Ishikawa (cell line): ENCODE data around the gene RTN4RL1.

Experiments used
- CEBPB ChIP-seq: IDR thresholded peaks from 2 replicates; pipeline ENCODE4 v1.6.1; 2012
- CREB1 ChIP-seq: IDR thresholded peaks from 2 replicates; pipeline ENCODE4 v1.6.1; 2012; ENCODE audit warnings: low read depth
- EGR1 ChIP-seq: IDR thresholded peaks from 2 replicates; pipeline ENCODE4 v1.6.1; 2012
- EP300 ChIP-seq: IDR thresholded peaks from 2 replicates; pipeline ENCODE4 v1.6.1; 2012; ENCODE audit warnings: borderline replicate concordance
- FOXM1 ChIP-seq: IDR thresholded peaks from 2 replicates; pipeline ENCODE4 v1.6.1; 2012; ENCODE audit warnings: low read depth, borderline replicate concordance
- NFIC ChIP-seq: IDR thresholded peaks from 2 replicates; pipeline ENCODE4 v1.6.1; 2012
- RAD21 ChIP-seq: IDR thresholded peaks from 2 replicates; pipeline ENCODE4 v1.6.1; 2012; ENCODE audit warnings: low read depth
- TAF1 ChIP-seq: IDR thresholded peaks from 2 replicates; pipeline ENCODE4 v1.6.1; 2012; ENCODE audit warnings: low read depth, mild to moderate bottlenecking
- TCF12 ChIP-seq: IDR thresholded peaks from 2 replicates; pipeline ENCODE4 v1.6.1; 2012; ENCODE audit warnings: low read depth
- TEAD4 ChIP-seq: IDR thresholded peaks from 2 replicates; pipeline ENCODE4 v1.6.1; 2012
- YY1 ChIP-seq: IDR thresholded peaks from 2 replicates; pipeline ENCODE4 v1.6.1; 2012; ENCODE audit warnings: low read depth
- ZBTB7A ChIP-seq: IDR thresholded peaks from 2 replicates; pipeline ENCODE4 v1.6.1; 2012; ENCODE audit warnings: low read depth
- TF ChIP-seq, protein P1 (sequence below): IDR thresholded peaks from 2 replicates; pipeline ENCODE4 v1.6.1; 2012
- TF ChIP-seq, protein P2 (sequence below): IDR thresholded peaks from 2 replicates; pipeline ENCODE4 v1.6.1; 2012; ENCODE audit warnings: low read depth, mild to moderate bottlenecking
- TF ChIP-seq, protein P3 (sequence below): IDR thresholded peaks from 2 replicates; pipeline ENCODE4 v1.6.1; 2012

RTN4RL1 gene

DNA sequence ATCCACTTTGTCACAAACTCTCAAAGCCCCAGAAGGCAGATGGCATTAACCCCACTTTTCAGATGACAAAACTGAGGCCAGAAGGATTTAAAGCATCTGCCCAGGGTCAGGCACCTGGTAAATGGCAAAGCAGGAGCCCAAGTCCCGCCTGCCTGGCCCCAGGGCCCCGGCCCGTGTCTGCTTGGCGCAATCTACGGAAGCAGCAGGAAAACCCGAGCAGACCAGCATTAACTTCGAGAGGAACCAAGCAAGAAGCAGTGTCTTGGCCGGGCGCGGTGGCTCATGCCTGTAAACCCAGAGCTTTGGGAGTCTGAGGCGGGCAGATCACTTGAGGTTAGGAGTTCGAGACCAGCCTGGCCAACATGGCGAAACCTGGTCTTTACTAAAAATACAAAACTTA, 21.6 kb downstream of the RTN4RL1 start:
- no peak for TF ChIP-seq TCF12
- TF ChIP-seq YY1: no peak
- no peak for TF ChIP-seq FOXM1
- TF ChIP-seq ZBTB7A: no peak
- TF ChIP-seq RAD21: no peak
- TF ChIP-seq EP300: no peak
- no peak for TF ChIP-seq NFIC
- TF ChIP-seq TEAD4: no peak
- TF ChIP-seq, protein P1, sequence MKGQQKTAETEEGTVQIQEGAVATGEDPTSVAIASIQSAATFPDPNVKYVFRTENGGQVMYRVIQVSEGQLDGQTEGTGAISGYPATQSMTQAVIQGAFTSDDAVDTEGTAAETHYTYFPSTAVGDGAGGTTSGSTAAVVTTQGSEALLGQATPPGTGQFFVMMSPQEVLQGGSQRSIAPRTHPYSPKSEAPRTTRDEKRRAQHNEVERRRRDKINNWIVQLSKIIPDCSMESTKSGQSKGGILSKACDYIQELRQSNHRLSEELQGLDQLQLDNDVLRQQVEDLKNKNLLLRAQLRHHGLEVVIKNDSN: no peak
- TF ChIP-seq, protein P2, sequence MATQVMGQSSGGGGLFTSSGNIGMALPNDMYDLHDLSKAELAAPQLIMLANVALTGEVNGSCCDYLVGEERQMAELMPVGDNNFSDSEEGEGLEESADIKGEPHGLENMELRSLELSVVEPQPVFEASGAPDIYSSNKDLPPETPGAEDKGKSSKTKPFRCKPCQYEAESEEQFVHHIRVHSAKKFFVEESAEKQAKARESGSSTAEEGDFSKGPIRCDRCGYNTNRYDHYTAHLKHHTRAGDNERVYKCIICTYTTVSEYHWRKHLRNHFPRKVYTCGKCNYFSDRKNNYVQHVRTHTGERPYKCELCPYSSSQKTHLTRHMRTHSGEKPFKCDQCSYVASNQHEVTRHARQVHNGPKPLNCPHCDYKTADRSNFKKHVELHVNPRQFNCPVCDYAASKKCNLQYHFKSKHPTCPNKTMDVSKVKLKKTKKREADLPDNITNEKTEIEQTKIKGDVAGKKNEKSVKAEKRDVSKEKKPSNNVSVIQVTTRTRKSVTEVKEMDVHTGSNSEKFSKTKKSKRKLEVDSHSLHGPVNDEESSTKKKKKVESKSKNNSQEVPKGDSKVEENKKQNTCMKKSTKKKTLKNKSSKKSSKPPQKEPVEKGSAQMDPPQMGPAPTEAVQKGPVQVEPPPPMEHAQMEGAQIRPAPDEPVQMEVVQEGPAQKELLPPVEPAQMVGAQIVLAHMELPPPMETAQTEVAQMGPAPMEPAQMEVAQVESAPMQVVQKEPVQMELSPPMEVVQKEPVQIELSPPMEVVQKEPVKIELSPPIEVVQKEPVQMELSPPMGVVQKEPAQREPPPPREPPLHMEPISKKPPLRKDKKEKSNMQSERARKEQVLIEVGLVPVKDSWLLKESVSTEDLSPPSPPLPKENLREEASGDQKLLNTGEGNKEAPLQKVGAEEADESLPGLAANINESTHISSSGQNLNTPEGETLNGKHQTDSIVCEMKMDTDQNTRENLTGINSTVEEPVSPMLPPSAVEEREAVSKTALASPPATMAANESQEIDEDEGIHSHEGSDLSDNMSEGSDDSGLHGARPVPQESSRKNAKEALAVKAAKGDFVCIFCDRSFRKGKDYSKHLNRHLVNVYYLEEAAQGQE: no peak
- TF ChIP-seq CREB1: no peak
- TF ChIP-seq, protein P3, sequence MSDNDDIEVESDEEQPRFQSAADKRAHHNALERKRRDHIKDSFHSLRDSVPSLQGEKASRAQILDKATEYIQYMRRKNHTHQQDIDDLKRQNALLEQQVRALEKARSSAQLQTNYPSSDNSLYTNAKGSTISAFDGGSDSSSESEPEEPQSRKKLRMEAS: no peak
- TF ChIP-seq CEBPB: no peak
- TF ChIP-seq TAF1: no peak
- TF ChIP-seq EGR1: no peak

DNA sequence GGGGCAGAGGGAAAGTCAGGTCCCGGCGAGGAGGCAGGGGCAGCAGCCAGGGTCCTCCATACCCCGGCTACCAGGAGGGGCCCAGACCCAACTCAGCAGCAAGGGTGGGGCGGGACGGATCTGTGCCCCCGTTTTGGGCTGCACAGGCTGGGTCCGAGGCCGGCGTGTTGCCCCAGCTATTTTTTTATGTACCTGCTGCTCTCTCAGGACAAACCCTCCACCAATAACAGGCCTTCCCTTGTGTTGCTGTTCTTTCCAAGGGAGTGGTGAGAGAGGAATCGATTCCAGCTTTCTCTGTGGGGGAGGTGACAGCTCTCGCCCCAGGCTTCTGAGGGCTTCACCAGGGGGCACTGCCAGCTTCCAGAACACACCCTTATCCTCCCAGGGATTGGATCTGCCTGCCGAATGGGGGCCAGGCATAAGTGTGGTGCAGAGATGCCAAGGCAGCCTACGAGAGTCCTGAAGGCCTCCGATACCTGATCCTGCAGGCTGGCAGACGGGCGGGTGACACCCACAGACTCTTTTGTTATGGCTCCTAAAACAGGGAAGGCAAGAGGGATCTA, 22.3 kb downstream of the RTN4RL1 start:
- TF ChIP-seq CREB1 (no peak), FOXM1 (no peak), TEAD4 (no peak), YY1 (no peak), EGR1 (no peak)

DNA sequence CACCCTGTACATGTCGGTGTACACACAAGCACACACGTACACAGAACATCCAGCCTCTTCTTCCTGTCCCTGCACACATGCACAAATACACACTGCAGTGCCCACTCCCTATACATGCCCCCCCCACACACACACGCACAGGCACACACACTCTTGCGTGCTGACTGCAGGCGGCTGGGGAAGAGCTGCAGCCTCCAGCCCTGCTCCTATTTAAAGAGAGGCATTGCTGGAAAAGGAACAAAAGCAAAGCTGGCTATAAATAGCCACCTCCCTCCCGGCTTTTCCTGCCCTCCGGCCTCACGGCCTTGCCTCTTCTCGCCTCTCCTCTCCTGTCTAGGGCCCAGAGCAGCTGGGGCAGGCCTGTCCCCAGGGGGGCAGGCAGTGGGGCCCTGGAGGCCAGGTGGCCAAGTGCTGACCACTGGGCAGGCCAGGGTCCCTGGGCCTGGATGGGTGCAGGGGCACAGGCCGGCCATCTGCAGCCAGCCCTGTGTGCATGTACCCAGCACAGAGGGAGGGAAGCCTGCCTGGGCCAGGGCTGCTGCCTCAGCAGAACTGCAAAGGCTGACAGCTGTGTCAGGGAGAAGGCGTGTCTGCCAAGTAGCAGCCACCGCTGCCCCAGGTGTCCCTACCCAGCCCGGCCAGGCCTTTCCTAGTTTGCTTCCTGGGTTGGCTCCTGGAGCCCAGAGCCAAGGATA, 25.4 kb downstream of the RTN4RL1 start:
- no peak for TF ChIP-seq FOXM1
- TF ChIP-seq EP300: no peak
- no peak for TF ChIP-seq TCF12
- TF ChIP-seq TAF1: no peak
- TF ChIP-seq, protein P3: no peak
- TF ChIP-seq RAD21: no peak
- TF ChIP-seq YY1: no peak
- no peak for TF ChIP-seq CREB1
- TF ChIP-seq EGR1: no peak
- TF ChIP-seq NFIC: no peak
- TF ChIP-seq, protein P1: no peak
- no peak for TF ChIP-seq TEAD4
- no peak for TF ChIP-seq CEBPB
- no peak for TF ChIP-seq ZBTB7A
- TF ChIP-seq, protein P2: no peak

- TF ChIP-seq EP300: no peak
- no peak for TF ChIP-seq YY1
- TF ChIP-seq, protein P1: no peak
- TF ChIP-seq TCF12: no peak
- TF ChIP-seq, protein P3: no peak
- no peak for TF ChIP-seq TAF1
Measured at GRCh38 chr17:1997927-1998742, 27.0 kb downstream of the RTN4RL1 start.
